Transverse colon (tissue), 4 donors: ENCODE results near the gene SFXN5.

Experiments
- POLR2A ChIP-seq: fragments of 450-650 bp; IDR thresholded peaks from one replicate; pipeline ENCODE4 v1.6.1; 2016; ENCODE audit warnings: antibody characterized with exemption, mild to moderate bottlenecking, moderate library complexity
- POLR2AphosphoS5 ChIP-seq, 3 donors: sonication (generic); formaldehyde crosslinking; IDR thresholded peaks; one replicate each; pipeline ENCODE4 v1.6.1; 2016; ENCODE audit warnings: antibody characterized with exemption in 3 of 3
- TF ChIP-seq, protein P1 (sequence below), 5 experiments: fragments of 200-600 bp in 3 of 5; fragments of 450-650 bp in 2 of 5; sonication (generic) in 3 of 5; IDR thresholded peaks; 1 replicate in 2 of 5; 2 replicates in 3 of 5; pipeline ENCODE4 v1.5.1; 2016 to 2017; ENCODE audit warnings: antibody characterized with exemption in 5 of 5, inconsistent platforms in 3 of 5, mild to moderate bottlenecking in 2 of 5, moderate library complexity in 1 of 5

DNA sequence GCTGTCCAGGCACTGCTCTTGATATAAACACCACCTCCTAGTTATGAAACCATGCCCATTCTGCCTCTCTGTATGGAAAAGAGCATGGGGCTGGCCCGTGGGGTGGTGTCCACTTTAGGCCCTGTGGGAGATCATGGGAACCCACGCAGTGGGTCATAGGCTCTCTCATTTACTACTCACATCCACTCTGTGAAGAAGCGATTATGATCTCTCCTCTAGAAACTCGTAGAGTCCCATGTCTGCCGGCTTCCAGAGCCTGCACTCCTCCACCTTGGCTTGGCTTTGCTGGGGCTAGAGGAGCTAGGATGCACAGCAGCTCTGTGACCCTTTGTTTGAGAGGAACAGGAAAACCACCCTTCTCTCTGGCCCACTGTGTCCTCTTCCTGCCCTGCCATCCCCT is 138.3 kb downstream of the SFXN5 start:
- TF ChIP-seq, protein P1, sequence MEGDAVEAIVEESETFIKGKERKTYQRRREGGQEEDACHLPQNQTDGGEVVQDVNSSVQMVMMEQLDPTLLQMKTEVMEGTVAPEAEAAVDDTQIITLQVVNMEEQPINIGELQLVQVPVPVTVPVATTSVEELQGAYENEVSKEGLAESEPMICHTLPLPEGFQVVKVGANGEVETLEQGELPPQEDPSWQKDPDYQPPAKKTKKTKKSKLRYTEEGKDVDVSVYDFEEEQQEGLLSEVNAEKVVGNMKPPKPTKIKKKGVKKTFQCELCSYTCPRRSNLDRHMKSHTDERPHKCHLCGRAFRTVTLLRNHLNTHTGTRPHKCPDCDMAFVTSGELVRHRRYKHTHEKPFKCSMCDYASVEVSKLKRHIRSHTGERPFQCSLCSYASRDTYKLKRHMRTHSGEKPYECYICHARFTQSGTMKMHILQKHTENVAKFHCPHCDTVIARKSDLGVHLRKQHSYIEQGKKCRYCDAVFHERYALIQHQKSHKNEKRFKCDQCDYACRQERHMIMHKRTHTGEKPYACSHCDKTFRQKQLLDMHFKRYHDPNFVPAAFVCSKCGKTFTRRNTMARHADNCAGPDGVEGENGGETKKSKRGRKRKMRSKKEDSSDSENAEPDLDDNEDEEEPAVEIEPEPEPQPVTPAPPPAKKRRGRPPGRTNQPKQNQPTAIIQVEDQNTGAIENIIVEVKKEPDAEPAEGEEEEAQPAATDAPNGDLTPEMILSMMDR (IDR thresholded peaks at IDR 0.05): no peak
- TF ChIP-seq POLR2A (no peak), POLR2AphosphoS5 (IDR thresholded peaks at IDR 0.05) (no peak)
